Panc1 (cell line): ENCODE data around the gene TEX30.

ENCODE experiments used
- POLR2AphosphoS5 ChIP-seq: IDR thresholded peaks from 2 replicates; pipeline ENCODE4 v1.6.1; 2012; ENCODE audit warnings: mild to moderate bottlenecking, low read depth, low read length, moderate library complexity
- REST ChIP-seq, 2 experiments: IDR thresholded peaks; 2 replicates each; pipeline ENCODE4 v1.6.1; 2011 to 2012; ENCODE audit warnings: low read depth in 2 of 2, control low read depth in 1 of 2, low read length in 1 of 2, mild to moderate bottlenecking in 1 of 2, moderate library complexity in 1 of 2; ENCODE audit not compliant: insufficient read depth in 1 of 2
- TCF7L2 ChIP-seq: IDR thresholded peaks from 2 replicates; pipeline ENCODE4 v1.6.1; 2011; ENCODE audit warnings: mild to moderate bottlenecking, low read depth, low read length, inconsistent platforms
- TF ChIP-seq, protein P1 (sequence below): fragments of 450-650 bp; IDR thresholded peaks from 2 replicates; pipeline ENCODE4 v1.5.1; 2017; ENCODE audit warnings: mild to moderate bottlenecking

DNA sequence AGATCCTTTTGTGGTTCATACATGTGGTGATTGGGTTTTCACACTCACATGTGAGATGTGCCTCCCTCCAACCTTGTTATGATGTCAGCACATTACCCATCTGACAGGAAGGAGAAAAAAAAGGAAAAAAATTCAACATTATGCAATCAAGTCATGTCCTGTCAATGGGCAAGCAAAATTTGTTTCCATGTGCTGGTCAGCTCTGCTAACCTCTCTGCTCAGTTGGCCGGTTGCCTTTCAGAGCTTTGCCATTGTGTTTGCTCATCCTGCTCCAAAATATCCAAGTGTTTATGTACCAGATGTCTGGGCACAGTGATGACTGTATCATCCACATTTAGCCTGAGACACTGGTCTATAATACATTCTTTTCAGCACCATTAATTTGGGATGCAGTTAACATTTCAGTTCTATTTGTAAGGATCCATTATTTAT is 51.8 kb downstream of the TEX30 start:
- TF ChIP-seq, protein P1, sequence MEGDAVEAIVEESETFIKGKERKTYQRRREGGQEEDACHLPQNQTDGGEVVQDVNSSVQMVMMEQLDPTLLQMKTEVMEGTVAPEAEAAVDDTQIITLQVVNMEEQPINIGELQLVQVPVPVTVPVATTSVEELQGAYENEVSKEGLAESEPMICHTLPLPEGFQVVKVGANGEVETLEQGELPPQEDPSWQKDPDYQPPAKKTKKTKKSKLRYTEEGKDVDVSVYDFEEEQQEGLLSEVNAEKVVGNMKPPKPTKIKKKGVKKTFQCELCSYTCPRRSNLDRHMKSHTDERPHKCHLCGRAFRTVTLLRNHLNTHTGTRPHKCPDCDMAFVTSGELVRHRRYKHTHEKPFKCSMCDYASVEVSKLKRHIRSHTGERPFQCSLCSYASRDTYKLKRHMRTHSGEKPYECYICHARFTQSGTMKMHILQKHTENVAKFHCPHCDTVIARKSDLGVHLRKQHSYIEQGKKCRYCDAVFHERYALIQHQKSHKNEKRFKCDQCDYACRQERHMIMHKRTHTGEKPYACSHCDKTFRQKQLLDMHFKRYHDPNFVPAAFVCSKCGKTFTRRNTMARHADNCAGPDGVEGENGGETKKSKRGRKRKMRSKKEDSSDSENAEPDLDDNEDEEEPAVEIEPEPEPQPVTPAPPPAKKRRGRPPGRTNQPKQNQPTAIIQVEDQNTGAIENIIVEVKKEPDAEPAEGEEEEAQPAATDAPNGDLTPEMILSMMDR, result no peak
- TF ChIP-seq POLR2AphosphoS5 (no peak), TCF7L2 (no peak), REST (IDR thresholded peaks at IDR 0.05; ENCODE audit: insufficient read depth in 1 of 2, low read depth in 2 of 2, low read length in 1 of 2) (no peak)
